Ishikawa (cell line): ENCODE data around the gene SUMO4.

Source experiments
- CEBPB ChIP-seq: IDR thresholded peaks from 2 replicates; pipeline ENCODE4 v1.6.1; 2012
- CREB1 ChIP-seq: IDR thresholded peaks from 2 replicates; pipeline ENCODE4 v1.6.1; 2012; ENCODE audit warnings: low read depth
- EGR1 ChIP-seq: IDR thresholded peaks from 2 replicates; pipeline ENCODE4 v1.6.1; 2012
- EP300 ChIP-seq: IDR thresholded peaks from 2 replicates; pipeline ENCODE4 v1.6.1; 2012; ENCODE audit warnings: borderline replicate concordance
- FOXM1 ChIP-seq: IDR thresholded peaks from 2 replicates; pipeline ENCODE4 v1.6.1; 2012; ENCODE audit warnings: low read depth, borderline replicate concordance
- NFIC ChIP-seq: IDR thresholded peaks from 2 replicates; pipeline ENCODE4 v1.6.1; 2012
- RAD21 ChIP-seq: IDR thresholded peaks from 2 replicates; pipeline ENCODE4 v1.6.1; 2012; ENCODE audit warnings: low read depth
- TAF1 ChIP-seq: IDR thresholded peaks from 2 replicates; pipeline ENCODE4 v1.6.1; 2012; ENCODE audit warnings: low read depth, mild to moderate bottlenecking
- TCF12 ChIP-seq: IDR thresholded peaks from 2 replicates; pipeline ENCODE4 v1.6.1; 2012; ENCODE audit warnings: low read depth
- TEAD4 ChIP-seq: IDR thresholded peaks from 2 replicates; pipeline ENCODE4 v1.6.1; 2012
- YY1 ChIP-seq: IDR thresholded peaks from 2 replicates; pipeline ENCODE4 v1.6.1; 2012; ENCODE audit warnings: low read depth
- ZBTB7A ChIP-seq: IDR thresholded peaks from 2 replicates; pipeline ENCODE4 v1.6.1; 2012; ENCODE audit warnings: low read depth
- TF ChIP-seq, protein P1 (sequence below): IDR thresholded peaks from 2 replicates; pipeline ENCODE4 v1.6.1; 2012
- TF ChIP-seq, protein P2 (sequence below): IDR thresholded peaks from 2 replicates; pipeline ENCODE4 v1.6.1; 2012; ENCODE audit warnings: low read depth, mild to moderate bottlenecking
- TF ChIP-seq, protein P3 (sequence below): IDR thresholded peaks from 2 replicates; pipeline ENCODE4 v1.6.1; 2012

The SUMO4 gene

DNA sequence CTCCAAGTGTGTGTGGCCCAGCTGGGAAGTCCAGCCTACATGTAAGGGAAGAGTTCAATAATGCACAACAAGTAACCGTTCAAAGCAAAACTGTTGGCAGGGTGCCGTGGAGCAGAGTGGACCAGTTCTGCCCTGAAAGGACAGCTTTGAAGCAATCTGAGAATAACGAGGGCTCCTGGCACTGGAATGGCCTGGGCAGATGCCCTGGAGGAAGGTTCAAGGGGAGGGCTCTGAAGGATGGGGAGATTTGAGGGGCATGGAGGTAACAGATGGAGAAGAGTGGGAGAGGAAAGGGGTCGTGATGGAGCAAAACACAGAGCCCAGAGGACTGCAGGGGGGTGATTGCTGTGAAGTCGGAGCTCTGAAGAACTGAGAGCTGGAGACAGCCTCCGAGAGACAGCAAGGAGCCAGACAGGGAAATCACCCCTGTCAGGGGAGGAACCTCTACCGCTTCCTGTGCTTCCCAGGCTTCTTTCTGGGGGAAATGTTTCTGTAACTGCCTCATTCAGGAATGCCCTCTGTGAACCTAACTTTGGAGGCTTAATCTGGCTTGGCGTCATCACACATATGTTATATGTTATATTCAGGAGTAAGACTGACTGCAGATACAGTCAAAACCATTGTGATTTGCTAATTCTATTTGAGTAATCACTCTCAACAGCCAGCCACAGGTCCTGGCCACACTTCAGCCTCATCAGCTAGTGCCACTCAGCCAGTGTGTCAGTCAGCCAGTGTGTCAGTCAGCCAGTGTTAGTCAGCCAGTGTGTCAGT is 43.5 kb downstream of the SUMO4 start:
- TF ChIP-seq, protein P1, sequence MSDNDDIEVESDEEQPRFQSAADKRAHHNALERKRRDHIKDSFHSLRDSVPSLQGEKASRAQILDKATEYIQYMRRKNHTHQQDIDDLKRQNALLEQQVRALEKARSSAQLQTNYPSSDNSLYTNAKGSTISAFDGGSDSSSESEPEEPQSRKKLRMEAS, result no peak
- no peak for TF ChIP-seq NFIC
- no peak for TF ChIP-seq CREB1
- no peak for TF ChIP-seq YY1
- TF ChIP-seq TEAD4, result no peak
- no peak for TF ChIP-seq RAD21
- TF ChIP-seq ZBTB7A, result no peak
- TF ChIP-seq CEBPB, result no peak
- TF ChIP-seq, protein P2, sequence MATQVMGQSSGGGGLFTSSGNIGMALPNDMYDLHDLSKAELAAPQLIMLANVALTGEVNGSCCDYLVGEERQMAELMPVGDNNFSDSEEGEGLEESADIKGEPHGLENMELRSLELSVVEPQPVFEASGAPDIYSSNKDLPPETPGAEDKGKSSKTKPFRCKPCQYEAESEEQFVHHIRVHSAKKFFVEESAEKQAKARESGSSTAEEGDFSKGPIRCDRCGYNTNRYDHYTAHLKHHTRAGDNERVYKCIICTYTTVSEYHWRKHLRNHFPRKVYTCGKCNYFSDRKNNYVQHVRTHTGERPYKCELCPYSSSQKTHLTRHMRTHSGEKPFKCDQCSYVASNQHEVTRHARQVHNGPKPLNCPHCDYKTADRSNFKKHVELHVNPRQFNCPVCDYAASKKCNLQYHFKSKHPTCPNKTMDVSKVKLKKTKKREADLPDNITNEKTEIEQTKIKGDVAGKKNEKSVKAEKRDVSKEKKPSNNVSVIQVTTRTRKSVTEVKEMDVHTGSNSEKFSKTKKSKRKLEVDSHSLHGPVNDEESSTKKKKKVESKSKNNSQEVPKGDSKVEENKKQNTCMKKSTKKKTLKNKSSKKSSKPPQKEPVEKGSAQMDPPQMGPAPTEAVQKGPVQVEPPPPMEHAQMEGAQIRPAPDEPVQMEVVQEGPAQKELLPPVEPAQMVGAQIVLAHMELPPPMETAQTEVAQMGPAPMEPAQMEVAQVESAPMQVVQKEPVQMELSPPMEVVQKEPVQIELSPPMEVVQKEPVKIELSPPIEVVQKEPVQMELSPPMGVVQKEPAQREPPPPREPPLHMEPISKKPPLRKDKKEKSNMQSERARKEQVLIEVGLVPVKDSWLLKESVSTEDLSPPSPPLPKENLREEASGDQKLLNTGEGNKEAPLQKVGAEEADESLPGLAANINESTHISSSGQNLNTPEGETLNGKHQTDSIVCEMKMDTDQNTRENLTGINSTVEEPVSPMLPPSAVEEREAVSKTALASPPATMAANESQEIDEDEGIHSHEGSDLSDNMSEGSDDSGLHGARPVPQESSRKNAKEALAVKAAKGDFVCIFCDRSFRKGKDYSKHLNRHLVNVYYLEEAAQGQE, result no peak
- no peak for TF ChIP-seq EP300
- TF ChIP-seq TCF12, result no peak
- TF ChIP-seq FOXM1, result no peak
- no peak for TF ChIP-seq TAF1
- TF ChIP-seq, protein P3, sequence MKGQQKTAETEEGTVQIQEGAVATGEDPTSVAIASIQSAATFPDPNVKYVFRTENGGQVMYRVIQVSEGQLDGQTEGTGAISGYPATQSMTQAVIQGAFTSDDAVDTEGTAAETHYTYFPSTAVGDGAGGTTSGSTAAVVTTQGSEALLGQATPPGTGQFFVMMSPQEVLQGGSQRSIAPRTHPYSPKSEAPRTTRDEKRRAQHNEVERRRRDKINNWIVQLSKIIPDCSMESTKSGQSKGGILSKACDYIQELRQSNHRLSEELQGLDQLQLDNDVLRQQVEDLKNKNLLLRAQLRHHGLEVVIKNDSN, result no peak
- no peak for TF ChIP-seq EGR1

DNA sequence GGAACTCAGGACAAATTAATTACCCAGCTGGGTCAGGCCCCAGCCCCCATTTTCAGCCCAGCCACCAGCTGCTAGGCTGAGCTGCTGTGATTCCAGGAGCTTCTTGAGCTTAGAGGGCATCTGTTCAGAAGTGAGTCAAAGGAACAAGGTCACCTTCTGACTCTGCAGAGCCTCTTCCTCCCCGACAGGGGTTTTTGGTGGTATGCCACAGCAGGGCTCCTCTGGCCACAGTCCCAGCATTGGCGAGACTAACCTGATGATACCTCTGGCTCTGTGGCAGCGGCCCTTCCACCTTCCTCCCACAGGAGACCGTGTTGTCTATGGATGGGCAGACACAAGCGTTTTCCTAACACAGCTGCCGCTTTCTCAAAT is 45.0 kb downstream of the SUMO4 start:
- TF ChIP-seq, protein P1, result no peak
- TF ChIP-seq TAF1 (no peak), TEAD4 (no peak), CEBPB (no peak), ZBTB7A (no peak), EGR1 (no peak), EP300 (no peak), NFIC (no peak), TCF12 (no peak), YY1 (no peak), FOXM1 (no peak), CREB1 (no peak), RAD21 (no peak)
- TF ChIP-seq, protein P3, result no peak
- TF ChIP-seq, protein P2, result no peak

DNA sequence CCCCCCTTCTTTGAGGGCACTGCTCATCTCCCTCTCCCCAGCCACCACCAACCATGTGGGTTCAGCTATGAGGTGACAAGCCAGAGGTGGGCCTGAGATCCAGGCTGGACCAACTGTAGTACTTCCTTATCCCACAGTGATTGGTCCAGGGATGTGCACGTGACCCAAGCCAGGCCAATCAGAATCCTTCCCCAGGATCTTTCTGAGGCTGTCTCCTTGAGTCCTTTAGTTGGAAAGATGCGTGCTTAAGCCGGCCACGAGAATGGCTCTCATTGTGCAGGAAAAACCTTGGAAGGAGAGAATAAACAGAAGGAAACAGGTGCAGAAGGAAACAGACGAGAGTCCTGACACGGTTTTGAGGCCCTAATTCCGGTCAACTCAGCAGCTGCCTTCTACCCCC is 45.5 kb downstream of the SUMO4 start:
- TF ChIP-seq, protein P3, result peak; percentile 48; the same call in 1 of the 2 replicates
- no peak for TF ChIP-seq NFIC

DNA sequence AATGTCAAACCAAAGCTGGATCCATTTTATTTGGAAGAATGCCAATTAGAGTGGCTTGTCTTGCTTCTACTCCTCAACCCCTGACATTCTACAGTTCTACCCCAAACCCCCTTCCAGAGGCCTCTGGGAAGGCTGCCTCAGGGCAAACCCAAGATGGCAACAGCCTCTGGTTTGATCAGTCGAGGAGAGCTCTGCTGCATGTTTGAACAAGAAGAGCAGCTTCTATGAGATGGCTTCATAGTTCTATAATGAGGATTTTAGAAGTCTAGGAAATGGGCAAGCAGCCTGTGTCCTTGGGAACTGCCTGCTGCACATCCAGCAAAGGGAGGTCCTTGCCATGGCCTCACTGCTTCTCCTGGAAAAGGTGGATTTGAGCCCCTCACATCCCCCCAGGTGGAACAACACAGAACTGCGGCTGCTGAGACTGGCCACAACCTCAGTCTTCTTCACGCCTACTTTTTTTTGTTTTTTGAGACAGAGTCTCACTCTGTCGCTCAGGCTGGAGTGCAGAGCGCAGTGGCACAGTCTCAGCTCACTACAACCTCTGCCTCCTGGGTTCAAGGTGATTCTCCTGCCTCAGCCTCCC is 46.8 kb downstream of the SUMO4 start:
- no peak for TF ChIP-seq EGR1
- TF ChIP-seq CEBPB, result no peak
- TF ChIP-seq, protein P1, result no peak
- TF ChIP-seq YY1, result no peak
- no peak for TF ChIP-seq TAF1
- TF ChIP-seq NFIC, result no peak
- TF ChIP-seq FOXM1, result no peak
- TF ChIP-seq EP300, result no peak
- TF ChIP-seq RAD21, result no peak
- no peak for TF ChIP-seq TEAD4
- TF ChIP-seq, protein P2, result no peak
- TF ChIP-seq CREB1, result no peak
- no peak for TF ChIP-seq TCF12
- TF ChIP-seq, protein P3, result no peak
- no peak for TF ChIP-seq ZBTB7A
